HL-60 (cell line): ENCODE data around the gene HBQ1.

Experiments used
- CTCF ChIP-seq: IDR thresholded peaks from one replicate; pipeline ENCODE4 v1.5.1; 2011; ENCODE audit warnings: low read length, control low read depth, inconsistent platforms; ENCODE audit not compliant: insufficient read depth
- REST ChIP-seq: IDR thresholded peaks from 2 replicates; pipeline ENCODE4 v1.6.1; 2012; ENCODE audit warnings: low read depth; ENCODE audit not compliant: insufficient replicate concordance
- SPI1 ChIP-seq: IDR thresholded peaks from 2 replicates; pipeline ENCODE4 v1.6.1; 2012; ENCODE audit warnings: low read depth, mild to moderate bottlenecking, borderline replicate concordance

GRCh38 chr16:146646-147045, 33.6 kb upstream of the HBQ1 start:
- TF ChIP-seq CTCF: no peak
- no peak for TF ChIP-seq SPI1
- no peak for TF ChIP-seq REST
